ENCODE data around the gene PYROXD2. TPM values are rescaled to one million over a fixed set of nuclear protein-coding genes. Genes with fewer than 3 reads are reported as not detected.
"Not testable (repeated sequence)": the region's sequence is repeated elsewhere in the genome, so short reads cannot be mapped to it uniquely, and the experiment has no call there.

Gene PYROXD2
- total RNA-seq, 2 experiments from 2014 or later, result 0.41 to 4.3 TPM

- H2AFZ ChIP-seq (ENCODE audit: low read length), result no peak overlapping the region
- no peak for DNase-seq (ENCODE audit: low spot score)
- H3K9me3 ChIP-seq (ENCODE audit: low read length), result no peaks in the 10 kb centered on the region
- no peaks in the 10 kb centered on the region for H3K36me3 ChIP-seq (ENCODE audit: insufficient read depth, low read length)
- no peak overlapping the region for H3K27ac ChIP-seq (ENCODE audit: low read depth, low read length, poor library complexity, severe bottlenecking)
- POLR2A ChIA-PET, result no interaction called here
- no TSS peak for BruUV-seq (replicated peaks)
- H3K4me2 ChIP-seq (ENCODE audit: low read length), result no peak overlapping the region
- no peak for TF ChIP-seq CTCF (conservative IDR thresholded peaks at IDR 0.05; ENCODE audit: low read length)
- CTCF ChIA-PET (ENCODE audit: unreplicated experiment), result no interaction called here
- no peaks in the 10 kb centered on the region for H3K79me2 ChIP-seq (ENCODE audit: insufficient read depth, low read depth, low read length)
- no peaks in the 10 kb centered on the region for H3K9me2 ChIP-seq (ENCODE audit: insufficient read depth, low read length)
- no peaks in the 10 kb centered on the region for H4K20me1 ChIP-seq (ENCODE audit: insufficient read depth, low read length)
- H3K4me1 ChIP-seq (ENCODE audit: insufficient read depth, low read length, poor library complexity, severe bottlenecking), result no peaks in the 10 kb centered on the region
- intact Hi-C loops (cut with micrococcal nuclease; ENCODE audit: unreplicated experiment), result no loop called here
- no peak overlapping the region for H3K4me3 ChIP-seq (ENCODE audit: low read depth, low read length, poor library complexity, severe bottlenecking)
Observed at GRCh38 chr10:98384531-98385133, 30.4 kb downstream of the PYROXD2 start.

GRCh38 chr10:98383869-98384268, 31.1 kb downstream of the PYROXD2 start:
- intact Hi-C loops (cut with micrococcal nuclease; ENCODE audit: unreplicated experiment), result no loop called here

GRCh38 chr10:98383134-98383667, 31.8 kb downstream of the PYROXD2 start:
- CTCF ChIA-PET (ENCODE audit: unreplicated experiment); H3K4me3 ChIP-seq (ENCODE audit: low read depth, low read length, poor library complexity, severe bottlenecking); H3K4me2 ChIP-seq (ENCODE audit: low read length); intact Hi-C loops (cut with micrococcal nuclease; ENCODE audit: unreplicated experiment); H2AFZ ChIP-seq (ENCODE audit: low read length); DNase-seq (ENCODE audit: low spot score); BruUV-seq (replicated peaks); H3K9me3 ChIP-seq (ENCODE audit: low read length); H3K79me2 ChIP-seq (ENCODE audit: insufficient read depth, low read depth, low read length); H3K36me3 ChIP-seq (ENCODE audit: insufficient read depth, low read length); H4K20me1 ChIP-seq (ENCODE audit: insufficient read depth, low read length); H3K9me2 ChIP-seq (ENCODE audit: insufficient read depth, low read length); H3K27ac ChIP-seq (ENCODE audit: low read depth, low read length, poor library complexity, severe bottlenecking); H3K4me1 ChIP-seq (ENCODE audit: insufficient read depth, low read length, poor library complexity, severe bottlenecking): not testable (repeated sequence)
- POLR2A ChIA-PET, result interaction anchor here (0.6 to 0.9 kb wide), 2 partner anchors 68 to 338 kb away, joined by 4 to 5 read pairs; no protein-coding TSS in a partner anchor

More at GRCh38 chr10:98383869-98384268, 31.1 kb downstream of the PYROXD2 start:
- no peak overlapping the region for H2AFZ ChIP-seq (ENCODE audit: low read length)
- no peaks in the 10 kb centered on the region for H3K4me1 ChIP-seq (ENCODE audit: insufficient read depth, low read length, poor library complexity, severe bottlenecking)
- no peak overlapping the region for H3K4me2 ChIP-seq (ENCODE audit: low read length)
- H3K4me3 ChIP-seq (ENCODE audit: low read depth, low read length, poor library complexity, severe bottlenecking), result no peak overlapping the region
- no peaks in the 10 kb centered on the region for H3K79me2 ChIP-seq (ENCODE audit: insufficient read depth, low read depth, low read length)
- BruUV-seq (replicated peaks), result no TSS peak
- H3K27ac ChIP-seq (ENCODE audit: low read depth, low read length, poor library complexity, severe bottlenecking), result no peak overlapping the region
- POLR2A ChIA-PET, result interaction anchor here (0.6 kb wide), 1 partner anchor 339 kb away, joined by 5 read pairs; no protein-coding TSS in a partner anchor
- no peak for TF ChIP-seq CTCF (conservative IDR thresholded peaks at IDR 0.05; ENCODE audit: low read length)
- no peak for TF ChIP-seq EZH2phosphoT487 (IDR thresholded peaks at IDR 0.05; ENCODE audit: borderline replicate concordance, low read depth, low read length)
- no peaks in the 10 kb centered on the region for H3K36me3 ChIP-seq (ENCODE audit: insufficient read depth, low read length)
- H3K9me3 ChIP-seq (ENCODE audit: low read length), result no peaks in the 10 kb centered on the region
- no peak for DNase-seq (ENCODE audit: low spot score)
- no peaks in the 10 kb centered on the region for H4K20me1 ChIP-seq (ENCODE audit: insufficient read depth, low read length)
- CTCF ChIA-PET (ENCODE audit: unreplicated experiment), result no interaction called here
- H3K9me2 ChIP-seq (ENCODE audit: insufficient read depth, low read length), result no peaks in the 10 kb centered on the region
